GM23338 (cell line): ENCODE results near the gene DBH. TPM values are rescaled to one million over a fixed set of nuclear protein-coding genes. Genes with fewer than 3 reads are reported as not detected.

Experiments
- ATAC-seq: fragments of 200-7000 bp; cut with Tn5 transposase; 3 replicates; pipeline ENCODE4 v1.9.1; 2020
- DNase-seq: peaks from one replicate; pipeline ENCODE4 v3.0.0-alpha.2; 2015; ENCODE audit warnings: low spot score
- H2AFZ ChIP-seq: fragments of 200-600 bp; sonication (generic); 2 replicates; pipeline ENCODE4 v1.8.0; 2016; ENCODE audit warnings: antibody characterized with exemption, mild to moderate bottlenecking, moderate library complexity
- H3F3A ChIP-seq: fragments of 200-600 bp; sonication (generic); replicated peaks from 2 replicates; pipeline ENCODE4 v1.8.0; 2017; ENCODE audit warnings: antibody characterized with exemption, mixed run types, low read depth
- H3K27ac ChIP-seq: fragments of 200-600 bp; sonication (generic); 2 replicates; pipeline ENCODE4 v1.6.1; 2016; ENCODE audit warnings: low read depth
- H3K27me3 ChIP-seq: fragments of 200-600 bp; sonication (generic); 2 replicates; pipeline ENCODE4 v1.8.0; 2016; ENCODE audit warnings: mild to moderate bottlenecking, mixed run types, moderate library complexity; ENCODE audit not compliant: insufficient read depth
- H3K36me3 ChIP-seq: fragments of 200-600 bp; sonication (generic); 2 replicates; pipeline ENCODE4 v1.8.0; 2016; ENCODE audit warnings: mild to moderate bottlenecking; ENCODE audit not compliant: insufficient read depth
- H3K4me1 ChIP-seq: fragments of 200-600 bp; sonication (generic); 2 replicates; pipeline ENCODE4 v1.8.0; 2016; ENCODE audit warnings: mild to moderate bottlenecking, moderate library complexity; ENCODE audit not compliant: insufficient read depth
- H3K4me2 ChIP-seq: fragments of 200-600 bp; sonication (generic); 2 replicates; pipeline ENCODE4 v1.7.1; 2017; ENCODE audit warnings: mixed run types
- H3K4me3 ChIP-seq: fragments of 200-600 bp; sonication (generic); 2 replicates; pipeline ENCODE4 v1.6.1; 2016; ENCODE audit warnings: mixed run types
- H3K79me2 ChIP-seq: fragments of 200-600 bp; sonication (generic); replicated peaks from 2 replicates; pipeline ENCODE4 v1.8.0; 2017; ENCODE audit warnings: mild to moderate bottlenecking; ENCODE audit not compliant: insufficient read depth
- H3K9me2 ChIP-seq: fragments of 200-600 bp; sonication (generic); 2 replicates; pipeline ENCODE4 v1.8.0; 2017; ENCODE audit not compliant: insufficient read depth
- H4K20me1 ChIP-seq: fragments of 200-600 bp; sonication (generic); replicated peaks from 2 replicates; pipeline ENCODE4 v1.8.0; 2017; ENCODE audit warnings: mild to moderate bottlenecking; ENCODE audit not compliant: insufficient read depth
- H3K27ac Mint-ChIP-seq: 2 replicates; pipeline ENCODE4 v1.8.0; 2020; ENCODE audit warnings: inconsistent platforms, mild to moderate bottlenecking, moderate library complexity, mixed read lengths
- H3K27me3 Mint-ChIP-seq: 3 replicates; pipeline ENCODE4 v1.8.0; 2022; ENCODE audit warnings: low read depth, mild to moderate bottlenecking, moderate library complexity, mixed read lengths, inconsistent platforms; ENCODE audit not compliant: insufficient read depth, poor library complexity
- H3K36me3 Mint-ChIP-seq: 3 replicates; pipeline ENCODE4 v1.8.0; 2021; ENCODE audit warnings: low read depth, mild to moderate bottlenecking, inconsistent platforms, moderate library complexity, mixed read lengths
- H3K4me1 Mint-ChIP-seq: 3 replicates; pipeline ENCODE4 v1.8.0; 2020; ENCODE audit warnings: mild to moderate bottlenecking, inconsistent platforms, mixed read lengths
- H3K4me3 Mint-ChIP-seq: 3 replicates; pipeline ENCODE4 v1.8.0; 2021; ENCODE audit warnings: moderate library complexity, mild to moderate bottlenecking, inconsistent platforms, mixed read lengths
- H3K9me3 Mint-ChIP-seq: 3 replicates; pipeline ENCODE4 v1.8.0; 2020; ENCODE audit warnings: moderate library complexity, mild to moderate bottlenecking, inconsistent platforms, mixed read lengths
- CREB1 ChIP-seq: fragments of 250-450 bp; sonication (Bioruptor Pico); IDR thresholded peaks from 2 replicates; pipeline ENCODE4 v1.5.0; 2020; ENCODE audit warnings: low read depth, mild to moderate bottlenecking, moderate library complexity
- EZH2 ChIP-seq: fragments of 200-600 bp; sonication (generic); IDR thresholded peaks from one replicate; pipeline ENCODE4 v1.8.0; 2017; ENCODE audit warnings: antibody characterized with exemption, mild to moderate bottlenecking, low read depth; ENCODE audit not compliant: unreplicated experiment
- EZH2phosphoT487 ChIP-seq: fragments of 200-600 bp; sonication (generic); IDR thresholded peaks from one replicate; pipeline ENCODE4 v1.8.1; 2018; ENCODE audit warnings: antibody characterized with exemption; ENCODE audit not compliant: unreplicated experiment
- JUNB ChIP-seq: IDR thresholded peaks from one replicate; pipeline ENCODE4 v1.6.1; 2016; ENCODE audit warnings: antibody characterized with exemption; ENCODE audit not compliant: unreplicated experiment
- NANOG ChIP-seq: IDR thresholded peaks from 2 replicates; pipeline ENCODE4 v1.6.1; 2016; ENCODE audit warnings: antibody characterized with exemption, borderline replicate concordance
- POLR2AphosphoS5 ChIP-seq: IDR thresholded peaks from 2 replicates; pipeline ENCODE4 v1.6.1; 2016; ENCODE audit warnings: antibody characterized with exemption, low read depth
- REST ChIP-seq: IDR thresholded peaks from one replicate; pipeline ENCODE4 v1.6.1; 2018; ENCODE audit warnings: antibody characterized with exemption; ENCODE audit not compliant: unreplicated experiment
- STAT1 ChIP-seq: IDR thresholded peaks from one replicate; pipeline ENCODE4 v1.6.1; 2016; ENCODE audit warnings: antibody characterized with exemption; ENCODE audit not compliant: unreplicated experiment
- ZNF114 ChIP-seq: fragments of 250-450 bp; sonication (Bioruptor Pico); IDR thresholded peaks from 2 replicates; pipeline ENCODE4 v1.5.0; 2020; ENCODE audit warnings: mild to moderate bottlenecking, moderate library complexity
- ZNF331 ChIP-seq: fragments of 250-450 bp; sonication (Bioruptor Pico); IDR thresholded peaks from 2 replicates; pipeline ENCODE4 v1.5.0; 2020; ENCODE audit warnings: low read depth, mild to moderate bottlenecking, moderate library complexity
- polyA plus RNA-seq: library from polyadenylated mRNA; unstranded; fragments of >200 nt; fragmentation: Nextera tagmentation; extraction: Ambion mirVana; gene quantifications from 2 replicates; pipeline ENCODE4 v1.2.1, GENCODE V29; 2016
- total RNA-seq: library from RNA; depleted of rRNA; stranded (reverse); fragments of >200 nt; shearing (Covaris generic); gene quantifications from 2 replicates; pipeline ENCODE4 v1.2.3, GENCODE V29; 2014
- TF ChIP-seq, protein P1 (sequence below): IDR thresholded peaks from 2 replicates; pipeline ENCODE4 v1.6.1; 2016; ENCODE audit warnings: antibody characterized with exemption
- TF ChIP-seq, protein P2 (sequence below), 2 experiments: fragments of 200-600 bp in 1 of 2; sonication (generic) in 1 of 2; conservative IDR thresholded peaks; 2 replicates each; pipeline versions ENCODE4 v1.5.1 to v1.6.1; 2016 to 2017; ENCODE audit warnings: antibody characterized with exemption in 2 of 2, low read depth in 2 of 2, mild to moderate bottlenecking in 2 of 2, moderate library complexity in 1 of 2
- TF ChIP-seq, protein P3 (sequence below): fragments of 250-450 bp; sonication (Bioruptor Pico); IDR thresholded peaks from 2 replicates; pipeline ENCODE4 v1.5.0; 2020; ENCODE audit warnings: mild to moderate bottlenecking, moderate library complexity

DBH gene
- total and polyA plus RNA-seq, 2 experiments from 2014 or later = 0.08 to 0.24 TPM

GRCh38 chr9:133590231-133590855, 45.8 kb upstream of the DBH start:
- Mint-ChIP-seq H3K4me1 (peaks cover 8% of the 10 kb centered on the region), H3K9me3 (peaks cover 17% of the 10 kb centered on the region), H3K27ac (no peak overlapping the region), H3K27me3 (peaks cover 5% of the 10 kb centered on the region), H3K36me3 (peaks cover 8% of the 10 kb centered on the region), H3K4me3 (no peak overlapping the region)
- no peak for TF ChIP-seq EZH2phosphoT487
- no peak for TF ChIP-seq NANOG
- TF ChIP-seq, protein P1, sequence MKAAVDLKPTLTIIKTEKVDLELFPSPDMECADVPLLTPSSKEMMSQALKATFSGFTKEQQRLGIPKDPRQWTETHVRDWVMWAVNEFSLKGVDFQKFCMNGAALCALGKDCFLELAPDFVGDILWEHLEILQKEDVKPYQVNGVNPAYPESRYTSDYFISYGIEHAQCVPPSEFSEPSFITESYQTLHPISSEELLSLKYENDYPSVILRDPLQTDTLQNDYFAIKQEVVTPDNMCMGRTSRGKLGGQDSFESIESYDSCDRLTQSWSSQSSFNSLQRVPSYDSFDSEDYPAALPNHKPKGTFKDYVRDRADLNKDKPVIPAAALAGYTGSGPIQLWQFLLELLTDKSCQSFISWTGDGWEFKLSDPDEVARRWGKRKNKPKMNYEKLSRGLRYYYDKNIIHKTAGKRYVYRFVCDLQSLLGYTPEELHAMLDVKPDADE = no peak
- TF ChIP-seq ZNF114 (CRISPR knock-in tag) = no peak
- no peak for TF ChIP-seq JUNB
- TF ChIP-seq, protein P2, sequence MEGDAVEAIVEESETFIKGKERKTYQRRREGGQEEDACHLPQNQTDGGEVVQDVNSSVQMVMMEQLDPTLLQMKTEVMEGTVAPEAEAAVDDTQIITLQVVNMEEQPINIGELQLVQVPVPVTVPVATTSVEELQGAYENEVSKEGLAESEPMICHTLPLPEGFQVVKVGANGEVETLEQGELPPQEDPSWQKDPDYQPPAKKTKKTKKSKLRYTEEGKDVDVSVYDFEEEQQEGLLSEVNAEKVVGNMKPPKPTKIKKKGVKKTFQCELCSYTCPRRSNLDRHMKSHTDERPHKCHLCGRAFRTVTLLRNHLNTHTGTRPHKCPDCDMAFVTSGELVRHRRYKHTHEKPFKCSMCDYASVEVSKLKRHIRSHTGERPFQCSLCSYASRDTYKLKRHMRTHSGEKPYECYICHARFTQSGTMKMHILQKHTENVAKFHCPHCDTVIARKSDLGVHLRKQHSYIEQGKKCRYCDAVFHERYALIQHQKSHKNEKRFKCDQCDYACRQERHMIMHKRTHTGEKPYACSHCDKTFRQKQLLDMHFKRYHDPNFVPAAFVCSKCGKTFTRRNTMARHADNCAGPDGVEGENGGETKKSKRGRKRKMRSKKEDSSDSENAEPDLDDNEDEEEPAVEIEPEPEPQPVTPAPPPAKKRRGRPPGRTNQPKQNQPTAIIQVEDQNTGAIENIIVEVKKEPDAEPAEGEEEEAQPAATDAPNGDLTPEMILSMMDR (conservative IDR thresholded peaks at IDR 0.05; ENCODE audit: low read depth in 2 of 2) = no peak
- TF ChIP-seq EZH2 = no peak
- TF ChIP-seq POLR2AphosphoS5 = no peak
- TF ChIP-seq CREB1 (CRISPR knock-in tag) = no peak
- no peak for TF ChIP-seq ZNF331 (CRISPR knock-in tag)
- TF ChIP-seq, protein P3, sequence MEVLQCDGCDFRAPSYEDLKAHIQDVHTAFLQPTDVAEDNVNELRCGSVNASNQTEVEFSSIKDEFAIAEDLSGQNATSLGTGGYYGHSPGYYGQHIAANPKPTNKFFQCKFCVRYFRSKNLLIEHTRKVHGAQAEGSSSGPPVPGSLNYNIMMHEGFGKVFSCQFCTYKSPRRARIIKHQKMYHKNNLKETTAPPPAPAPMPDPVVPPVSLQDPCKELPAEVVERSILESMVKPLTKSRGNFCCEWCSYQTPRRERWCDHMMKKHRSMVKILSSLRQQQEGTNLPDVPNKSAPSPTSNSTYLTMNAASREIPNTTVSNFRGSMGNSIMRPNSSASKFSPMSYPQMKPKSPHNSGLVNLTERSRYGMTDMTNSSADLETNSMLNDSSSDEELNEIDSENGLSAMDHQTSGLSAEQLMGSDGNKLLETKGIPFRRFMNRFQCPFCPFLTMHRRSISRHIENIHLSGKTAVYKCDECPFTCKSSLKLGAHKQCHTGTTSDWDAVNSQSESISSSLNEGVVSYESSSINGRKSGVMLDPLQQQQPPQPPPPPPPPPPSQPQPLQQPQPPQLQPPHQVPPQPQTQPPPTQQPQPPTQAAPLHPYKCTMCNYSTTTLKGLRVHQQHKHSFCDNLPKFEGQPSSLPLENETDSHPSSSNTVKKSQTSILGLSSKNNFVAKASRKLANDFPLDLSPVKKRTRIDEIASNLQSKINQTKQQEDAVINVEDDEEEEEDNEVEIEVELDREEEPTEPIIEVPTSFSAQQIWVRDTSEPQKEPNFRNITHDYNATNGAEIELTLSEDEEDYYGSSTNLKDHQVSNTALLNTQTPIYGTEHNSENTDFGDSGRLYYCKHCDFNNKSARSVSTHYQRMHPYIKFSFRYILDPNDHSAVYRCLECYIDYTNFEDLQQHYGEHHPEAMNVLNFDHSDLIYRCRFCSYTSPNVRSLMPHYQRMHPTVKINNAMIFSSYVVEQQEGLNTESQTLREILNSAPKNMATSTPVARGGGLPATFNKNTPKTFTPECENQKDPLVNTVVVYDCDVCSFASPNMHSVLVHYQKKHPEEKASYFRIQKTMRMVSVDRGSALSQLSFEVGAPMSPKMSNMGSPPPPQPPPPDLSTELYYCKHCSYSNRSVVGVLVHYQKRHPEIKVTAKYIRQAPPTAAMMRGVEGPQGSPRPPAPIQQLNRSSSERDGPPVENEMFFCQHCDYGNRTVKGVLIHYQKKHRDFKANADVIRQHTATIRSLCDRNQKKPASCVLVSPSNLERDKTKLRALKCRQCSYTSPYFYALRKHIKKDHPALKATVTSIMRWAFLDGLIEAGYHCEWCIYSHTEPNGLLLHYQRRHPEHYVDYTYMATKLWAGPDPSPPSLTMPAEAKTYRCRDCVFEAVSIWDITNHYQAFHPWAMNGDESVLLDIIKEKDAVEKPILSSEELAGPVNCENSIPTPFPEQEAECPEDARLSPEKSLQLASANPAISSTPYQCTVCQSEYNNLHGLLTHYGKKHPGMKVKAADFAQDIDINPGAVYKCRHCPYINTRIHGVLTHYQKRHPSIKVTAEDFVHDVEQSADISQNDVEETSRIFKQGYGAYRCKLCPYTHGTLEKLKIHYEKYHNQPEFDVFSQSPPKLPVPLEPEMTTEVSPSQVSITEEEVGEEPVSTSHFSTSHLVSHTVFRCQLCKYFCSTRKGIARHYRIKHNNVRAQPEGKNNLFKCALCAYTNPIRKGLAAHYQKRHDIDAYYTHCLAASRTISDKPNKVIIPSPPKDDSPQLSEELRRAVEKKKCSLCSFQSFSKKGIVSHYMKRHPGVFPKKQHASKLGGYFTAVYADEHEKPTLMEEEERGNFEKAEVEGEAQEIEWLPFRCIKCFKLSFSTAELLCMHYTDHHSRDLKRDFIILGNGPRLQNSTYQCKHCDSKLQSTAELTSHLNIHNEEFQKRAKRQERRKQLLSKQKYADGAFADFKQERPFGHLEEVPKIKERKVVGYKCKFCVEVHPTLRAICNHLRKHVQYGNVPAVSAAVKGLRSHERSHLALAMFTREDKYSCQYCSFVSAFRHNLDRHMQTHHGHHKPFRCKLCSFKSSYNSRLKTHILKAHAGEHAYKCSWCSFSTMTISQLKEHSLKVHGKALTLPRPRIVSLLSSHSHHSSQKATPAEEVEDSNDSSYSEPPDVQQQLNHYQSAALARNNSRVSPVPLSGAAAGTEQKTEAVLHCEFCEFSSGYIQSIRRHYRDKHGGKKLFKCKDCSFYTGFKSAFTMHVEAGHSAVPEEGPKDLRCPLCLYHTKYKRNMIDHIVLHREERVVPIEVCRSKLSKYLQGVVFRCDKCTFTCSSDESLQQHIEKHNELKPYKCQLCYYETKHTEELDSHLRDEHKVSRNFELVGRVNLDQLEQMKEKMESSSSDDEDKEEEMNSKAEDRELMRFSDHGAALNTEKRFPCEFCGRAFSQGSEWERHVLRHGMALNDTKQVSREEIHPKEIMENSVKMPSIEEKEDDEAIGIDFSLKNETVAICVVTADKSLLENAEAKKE = no peak
- TF ChIP-seq STAT1 = no peak
- TF ChIP-seq REST = no peak
- ATAC-seq (no peak), DNase-seq (no peak)
- Histone ChIP-seq H2AFZ (no peak overlapping the region), H3F3A (no peaks in the 10 kb centered on the region), H3K79me2 (no peaks in the 10 kb centered on the region), H4K20me1 (no peaks in the 10 kb centered on the region), H3K9me2 (no peaks in the 10 kb centered on the region), H3K27ac (no peak overlapping the region), H3K4me1 (peaks cover 1% of the 10 kb centered on the region), H3K4me3 (no peak overlapping the region), H3K27me3 (no peaks in the 10 kb centered on the region), H3K36me3 (no peaks in the 10 kb centered on the region), H3K4me2 (no peak overlapping the region)
